BLaER1 treated with 17β-estradiol and CSF1 and Interleukin-3, amounts not matched to agents 10 nM and 100 nM (cell line): ENCODE measurements around the gene CLCA1.

Experiments used
- H3K27ac ChIP-seq, 11 experiments: shearing (Covaris generic); formaldehyde crosslinking; 2 replicates each; pipeline ENCODE4 v1.8.1; 2022
- H3K27me3 ChIP-seq, 11 experiments: shearing (Covaris generic); formaldehyde crosslinking; 2 replicates each; pipeline ENCODE4 v1.8.1; 2022
- H3K36me3 ChIP-seq, 11 experiments: shearing (Covaris generic); formaldehyde crosslinking; 2 replicates each; pipeline ENCODE4 v1.8.1; 2022
- H3K4me1 ChIP-seq, 10 experiments: shearing (Covaris generic); formaldehyde crosslinking; 2 replicates each; pipeline ENCODE4 v1.8.1; 2022
- H3K4me2 ChIP-seq, 11 experiments: shearing (Covaris generic); formaldehyde crosslinking; 2 replicates each; pipeline ENCODE4 v1.8.1; 2022
- H3K4me3 ChIP-seq, 10 experiments: shearing (Covaris generic); formaldehyde crosslinking; 2 replicates each; pipeline ENCODE4 v1.8.1; 2022
- H3K9ac ChIP-seq, 11 experiments: shearing (Covaris generic); formaldehyde crosslinking; 2 replicates each; pipeline ENCODE4 v1.8.1; 2022
- H3K9me3 ChIP-seq, 11 experiments: shearing (Covaris generic); formaldehyde crosslinking; replicated peaks in 1 of 11; 2 replicates each; pipeline ENCODE4 v1.8.1; 2022
- H4K20me1 ChIP-seq, 11 experiments: shearing (Covaris generic); formaldehyde crosslinking; 2 replicates each; pipeline ENCODE4 v1.8.1; 2022
- Cebpa-rat ChIP-seq, 11 experiments: shearing (Covaris generic); IDR thresholded peaks; 2 replicates each; pipeline ENCODE4 v1.8.1; 2022

The CLCA1 gene, protein sequence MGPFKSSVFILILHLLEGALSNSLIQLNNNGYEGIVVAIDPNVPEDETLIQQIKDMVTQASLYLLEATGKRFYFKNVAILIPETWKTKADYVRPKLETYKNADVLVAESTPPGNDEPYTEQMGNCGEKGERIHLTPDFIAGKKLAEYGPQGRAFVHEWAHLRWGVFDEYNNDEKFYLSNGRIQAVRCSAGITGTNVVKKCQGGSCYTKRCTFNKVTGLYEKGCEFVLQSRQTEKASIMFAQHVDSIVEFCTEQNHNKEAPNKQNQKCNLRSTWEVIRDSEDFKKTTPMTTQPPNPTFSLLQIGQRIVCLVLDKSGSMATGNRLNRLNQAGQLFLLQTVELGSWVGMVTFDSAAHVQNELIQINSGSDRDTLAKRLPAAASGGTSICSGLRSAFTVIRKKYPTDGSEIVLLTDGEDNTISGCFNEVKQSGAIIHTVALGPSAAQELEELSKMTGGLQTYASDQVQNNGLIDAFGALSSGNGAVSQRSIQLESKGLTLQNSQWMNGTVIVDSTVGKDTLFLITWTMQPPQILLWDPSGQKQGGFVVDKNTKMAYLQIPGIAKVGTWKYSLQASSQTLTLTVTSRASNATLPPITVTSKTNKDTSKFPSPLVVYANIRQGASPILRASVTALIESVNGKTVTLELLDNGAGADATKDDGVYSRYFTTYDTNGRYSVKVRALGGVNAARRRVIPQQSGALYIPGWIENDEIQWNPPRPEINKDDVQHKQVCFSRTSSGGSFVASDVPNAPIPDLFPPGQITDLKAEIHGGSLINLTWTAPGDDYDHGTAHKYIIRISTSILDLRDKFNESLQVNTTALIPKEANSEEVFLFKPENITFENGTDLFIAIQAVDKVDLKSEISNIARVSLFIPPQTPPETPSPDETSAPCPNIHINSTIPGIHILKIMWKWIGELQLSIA

DNA sequence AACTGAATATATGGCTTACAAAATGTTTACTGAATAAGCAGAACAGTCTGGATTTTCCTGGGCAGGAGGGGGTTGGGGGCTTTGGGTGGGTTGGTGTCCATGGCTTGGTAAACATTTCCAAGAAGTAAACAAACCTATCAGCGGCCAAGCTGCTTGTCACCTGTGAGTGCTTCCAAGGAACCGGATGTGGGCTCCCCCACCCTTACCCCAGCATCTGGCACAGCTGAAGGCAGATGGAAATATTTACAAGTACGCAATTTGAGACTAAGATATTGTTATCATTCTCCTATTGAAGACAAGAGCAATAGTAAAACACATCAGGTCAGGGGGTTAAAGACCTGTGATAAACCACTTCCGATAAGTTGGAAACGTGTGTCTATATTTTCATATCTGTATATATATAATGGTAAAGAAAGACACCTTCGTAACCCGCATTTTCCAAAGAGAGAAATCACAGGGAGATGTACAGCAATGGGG, at the start of gene CLCA1:
Gene CLCA1 (plus strand): TSS at position 427 of the 477 bp plus-strand sequence. CDS start 45 bp downstream, at position 472.
- no peak for TF ChIP-seq Cebpa-rat (IDR thresholded peaks at IDR 0.05)
- Histone ChIP-seq H3K36me3 (no peaks in the 10 kb centered on the region), H3K27me3 (no peaks in the 10 kb centered on the region), H3K4me3 (no peak within 1 kb of the TSS), H3K4me2 (peak within 1 kb of the TSS in 3 of 11 experiments; percentile 56 to 85 (median 79); a peak in 6 of 22 replicates), H4K20me1 (no peaks in the 10 kb centered on the region), H3K27ac (peak within 1 kb of the TSS in 1 of 11 experiments; percentile 56; a peak in 1 of 22 replicates), H3K9ac (no peak within 1 kb of the TSS), H3K9me3 (no peaks in the 10 kb centered on the region), H3K4me1 (peaks cover 0 to 80% (median 7%) of the 10 kb centered on the region in 10 experiments; a peak in 13 of 20 replicates)

DNA sequence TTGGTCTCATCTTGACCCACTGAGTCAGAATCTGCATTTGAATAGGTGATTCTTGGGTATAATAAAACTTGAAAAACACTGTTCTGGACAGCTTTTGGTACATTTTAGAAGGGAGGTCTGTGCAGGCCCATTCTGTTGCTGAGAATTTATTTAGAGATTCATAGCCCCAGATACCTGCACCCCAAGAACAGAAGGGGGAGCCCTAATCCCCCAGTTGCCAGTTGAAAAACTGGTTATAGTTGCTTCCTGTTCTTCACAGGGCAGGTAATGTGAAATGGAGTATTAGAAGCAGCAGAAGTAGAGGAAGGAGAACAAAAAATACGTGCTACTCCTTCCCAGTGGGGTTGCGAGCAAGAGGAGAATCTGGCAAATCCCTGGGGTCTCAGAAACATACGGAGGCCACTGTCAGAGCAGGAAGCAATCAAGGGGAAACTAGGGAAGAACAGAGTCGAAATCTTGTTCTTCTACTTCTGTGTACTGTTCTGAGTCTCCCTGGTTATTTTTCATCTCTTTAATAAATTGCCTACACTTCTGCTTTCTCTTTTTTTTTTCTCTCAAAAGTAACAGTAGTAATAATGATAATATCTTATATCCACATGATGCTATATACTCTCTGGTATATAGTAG, 49.3 kb upstream of the CLCA1 start:
- TF ChIP-seq Cebpa-rat (IDR thresholded peaks at IDR 0.05) = no peak
- Histone ChIP-seq H3K27me3 (no peaks in the 10 kb centered on the region), H4K20me1 (no peaks in the 10 kb centered on the region), H3K4me2 (peak overlapping the region in 6 of 11 experiments; percentile 2 to 62 (median 42); a peak in 8 of 22 replicates), H3K4me1 (peaks cover 0 to 53% (median 2%) of the 10 kb centered on the region in 10 experiments; a peak in 9 of 20 replicates), H3K9me3 (no peaks in the 10 kb centered on the region), H3K4me3 (no peak overlapping the region), H3K36me3 (no peaks in the 10 kb centered on the region), H3K9ac (no peak overlapping the region; a peak in 1 of 22 replicates), H3K27ac (no peak overlapping the region)

DNA sequence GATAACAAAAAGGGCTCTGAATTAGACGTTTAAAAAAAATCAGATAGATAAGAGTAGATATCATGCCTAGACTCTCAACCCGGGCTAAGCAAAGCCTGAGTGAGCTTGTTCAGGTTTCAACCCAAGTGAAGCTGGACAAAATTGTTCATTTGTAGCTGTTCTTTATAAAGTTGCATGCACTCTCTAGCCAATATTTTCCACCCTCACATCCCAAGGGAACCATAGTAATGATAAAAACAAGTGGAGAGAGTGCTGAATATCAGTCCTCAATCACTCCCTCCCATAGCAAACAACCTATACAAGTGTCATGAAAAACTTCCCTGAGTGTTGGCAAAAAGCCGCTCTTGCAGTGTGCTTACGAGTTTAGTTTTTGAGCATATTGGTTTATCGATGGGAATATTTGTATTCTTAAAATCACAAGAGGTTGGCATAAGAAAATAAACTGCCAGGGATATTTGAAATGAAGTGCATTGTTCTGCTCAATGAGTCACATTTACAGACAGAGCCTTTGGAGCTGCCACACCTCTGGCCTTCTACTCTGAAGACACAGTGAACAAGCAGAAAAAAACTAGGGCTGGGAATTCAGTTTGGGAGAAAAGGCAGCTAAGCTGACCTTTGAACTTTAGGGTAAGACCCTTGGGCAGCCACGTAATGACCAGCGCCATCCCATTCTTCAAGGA, 47.0 kb upstream of the CLCA1 start:
- no peaks in the 10 kb centered on the region for H4K20me1 ChIP-seq
- TF ChIP-seq Cebpa-rat (IDR thresholded peaks at IDR 0.05) = no peak
- peaks cover 0 to 67% (median 2%) of the 10 kb centered on the region in 10 experiments; a peak in 9 of 20 replicates for H3K4me1 ChIP-seq
- no peak overlapping the region for H3K27ac ChIP-seq
- no peak overlapping the region for H3K4me3 ChIP-seq
- H3K27me3 ChIP-seq = no peaks in the 10 kb centered on the region
- no peaks in the 10 kb centered on the region for H3K9me3 ChIP-seq
- H3K36me3 ChIP-seq = no peaks in the 10 kb centered on the region
- peak overlapping the region in 3 of 11 experiments; percentile 1 to 2 (median 1); a peak in 3 of 22 replicates for H3K4me2 ChIP-seq
- H3K9ac ChIP-seq = no peak overlapping the region

DNA sequence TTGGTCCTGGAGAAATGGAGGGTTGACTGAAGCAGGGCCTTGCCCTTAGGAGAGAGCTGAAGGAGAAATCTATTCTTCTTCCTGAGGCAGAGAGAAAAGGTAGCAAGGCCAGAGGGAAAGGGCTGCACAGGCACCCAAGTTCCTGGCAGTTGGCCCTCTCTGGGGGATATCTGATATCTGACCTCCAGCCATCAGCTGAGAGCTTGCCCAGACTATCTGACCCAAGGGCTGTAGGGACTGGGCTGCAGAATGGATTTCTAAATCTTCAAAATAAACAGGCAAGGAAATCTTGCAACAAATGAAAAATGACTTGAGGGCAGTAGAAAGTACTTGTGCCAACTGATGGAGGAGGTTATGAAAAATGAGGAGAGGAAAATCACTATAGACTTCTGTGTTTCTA, 45.3 kb upstream of the CLCA1 start:
- Histone ChIP-seq H3K27me3 (no peaks in the 10 kb centered on the region), H3K4me1 (peaks cover 0 to 84% (median 6%) of the 10 kb centered on the region in 10 experiments; a peak in 14 of 20 replicates), H3K4me2 (peak overlapping the region in 3 of 11 experiments; percentile 25 to 57 (median 46); a peak in 6 of 22 replicates), H3K9me3 (no peaks in the 10 kb centered on the region; a peak in 1 of 22 replicates), H4K20me1 (no peaks in the 10 kb centered on the region), H3K4me3 (no peak overlapping the region), H3K36me3 (no peaks in the 10 kb centered on the region), H3K27ac (no peak overlapping the region), H3K9ac (no peak overlapping the region)
- no peak for TF ChIP-seq Cebpa-rat (IDR thresholded peaks at IDR 0.05)

DNA sequence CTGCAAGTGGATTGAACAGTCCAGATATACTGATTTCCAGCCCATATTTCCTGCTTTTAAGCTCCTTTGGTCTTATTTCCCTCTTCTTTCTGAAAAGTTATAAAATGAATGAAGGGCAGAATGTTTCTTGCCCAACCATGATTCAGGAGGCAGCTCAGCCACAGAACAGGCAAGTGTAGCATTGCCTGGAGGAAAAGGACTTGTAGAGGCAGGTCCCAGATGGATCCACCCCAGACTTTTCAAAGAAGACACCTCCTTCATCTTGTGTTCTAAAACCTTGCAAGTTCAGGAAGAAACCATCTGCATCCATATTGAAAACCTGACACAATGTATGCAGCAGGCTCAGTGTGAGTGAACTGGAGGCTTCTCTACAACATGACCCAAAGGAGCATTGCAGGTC, 44.9 kb upstream of the CLCA1 start, which contains the start of gene CLCA2:
Gene CLCA2 (plus strand): TSS at position 299 of the 400 bp plus-strand sequence. CDS start 77 bp downstream, at position 376.
- no peak within 1 kb of the TSS for H3K4me3 ChIP-seq
- H3K9ac ChIP-seq = no peak within 1 kb of the TSS
- TF ChIP-seq Cebpa-rat (IDR thresholded peaks at IDR 0.05) = no peak
- no peaks in the 10 kb centered on the region for H3K36me3 ChIP-seq
- no peaks in the 10 kb centered on the region for H3K27me3 ChIP-seq
- H4K20me1 ChIP-seq = no peaks in the 10 kb centered on the region
- H3K9me3 ChIP-seq = no peaks in the 10 kb centered on the region; a peak in 1 of 22 replicates
- no peak within 1 kb of the TSS for H3K27ac ChIP-seq
- peak within 1 kb of the TSS in 3 of 11 experiments; percentile 25 to 57 (median 46); a peak in 6 of 22 replicates for H3K4me2 ChIP-seq
- H3K4me1 ChIP-seq = peaks cover under 1 to 85% (median 10%) of the 10 kb centered on the region in 10 experiments; a peak in 19 of 20 replicates

DNA sequence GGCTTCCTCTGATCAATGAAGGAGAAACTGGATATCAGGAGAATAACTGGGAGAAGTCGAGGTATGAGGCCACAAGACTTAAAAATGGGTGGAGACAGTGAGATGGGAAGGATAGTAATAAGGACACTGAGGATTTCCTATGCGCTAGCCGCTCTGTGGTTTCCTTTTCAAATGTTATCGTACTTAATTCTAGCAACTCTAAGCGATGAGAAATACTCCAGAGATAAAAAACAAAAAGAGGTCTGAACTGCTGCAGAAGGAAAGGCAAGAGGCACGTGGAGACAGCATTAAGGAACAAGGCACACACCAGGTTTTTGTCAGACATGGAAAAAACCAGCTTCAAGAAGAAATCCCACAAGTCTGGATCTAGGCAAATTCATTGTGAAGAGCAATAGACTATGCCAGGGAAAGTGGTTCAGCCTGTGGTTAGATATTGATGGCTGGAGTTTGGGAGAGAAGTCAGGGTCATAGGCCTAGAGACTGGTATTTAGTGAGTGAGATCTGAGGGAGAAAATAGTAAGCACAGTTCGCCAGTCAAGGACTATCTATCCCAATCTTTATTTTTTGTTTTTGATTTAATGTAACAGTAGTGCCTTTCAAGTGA, 39.5 kb upstream of the CLCA1 start:
- Histone ChIP-seq H3K36me3 (no peaks in the 10 kb centered on the region), H3K9me3 (no peaks in the 10 kb centered on the region; a peak in 1 of 22 replicates), H4K20me1 (no peaks in the 10 kb centered on the region), H3K9ac (peak overlapping the region in 9 of 11 experiments; percentile 18 to 82 (median 75); a peak in 16 of 22 replicates), H3K4me3 (peak overlapping the region in 2 of 10 experiments; percentile 2 to 11; a peak in 3 of 20 replicates), H3K27ac (peak overlapping the region; percentile 10 to 95 (median 89)), H3K4me1 (peaks cover 18 to 84% (median 45%) of the 10 kb centered on the region in 10 experiments), H3K27me3 (no peaks in the 10 kb centered on the region), H3K4me2 (peak overlapping the region; percentile 28 to 89 (median 76))
- TF ChIP-seq Cebpa-rat (IDR thresholded peaks at IDR 0.05) = no peak

DNA sequence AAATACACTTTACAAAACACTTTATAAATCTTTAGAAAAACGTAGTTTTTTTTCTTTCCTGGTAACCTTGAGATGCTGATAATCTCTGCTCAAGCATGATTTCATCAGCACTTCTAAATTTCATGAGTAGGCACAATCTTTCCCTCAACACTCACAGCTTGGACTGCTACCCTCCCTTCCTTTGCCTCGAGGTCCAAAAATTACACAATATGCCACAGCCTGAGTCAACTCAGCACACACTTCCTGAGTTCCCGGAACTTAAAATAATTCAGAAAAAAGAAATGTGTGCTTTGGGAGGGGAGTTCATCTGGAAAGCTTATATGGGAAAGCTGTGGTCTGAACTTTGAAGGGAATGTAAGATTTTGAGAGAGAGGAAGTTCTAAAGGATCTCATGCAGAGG, 38.9 kb upstream of the CLCA1 start:
- H3K27ac ChIP-seq = peak overlapping the region; percentile 10 to 95 (median 89); a peak in 21 of 22 replicates
- H3K9ac ChIP-seq = peak overlapping the region in 10 of 11 experiments; percentile 5 to 82 (median 74); a peak in 18 of 22 replicates
- no peaks in the 10 kb centered on the region; a peak in 1 of 22 replicates for H3K9me3 ChIP-seq
- peaks cover 18 to 89% (median 51%) of the 10 kb centered on the region in 10 experiments for H3K4me1 ChIP-seq
- no peaks in the 10 kb centered on the region for H3K36me3 ChIP-seq
- TF ChIP-seq Cebpa-rat (IDR thresholded peaks at IDR 0.05) = peak; percentile 75 to 98 (median 92)
- H3K4me2 ChIP-seq = peak overlapping the region; percentile 28 to 89 (median 76)
- H4K20me1 ChIP-seq = no peaks in the 10 kb centered on the region
- H3K4me3 ChIP-seq = peak overlapping the region in 7 of 10 experiments; percentile 1 to 31 (median 18); a peak in 5 of 20 replicates
- no peaks in the 10 kb centered on the region for H3K27me3 ChIP-seq
